Progenitor cell of endocrine pancreas (in vitro differentiated cells): ENCODE data around the gene PICK1. TPM values are rescaled to one million over a fixed set of nuclear protein-coding genes. Genes with fewer than 3 reads are reported as not detected.
"Not testable (repeated sequence)": the region's sequence is repeated elsewhere in the genome, so short reads cannot be mapped to it uniquely, and the experiment has no call there.

Experiments used
- DNase-seq: peaks from one replicate; pipeline ENCODE4 v3.0.0; 2021; ENCODE audit warnings: low spot score; ENCODE audit not compliant: unreplicated experiment
- H3K27ac Mint-ChIP-seq: 2 replicates; pipeline ENCODE4 v1.8.0; 2021; ENCODE audit warnings: mild to moderate bottlenecking, moderate library complexity, mixed read lengths
- H3K27me3 Mint-ChIP-seq: 2 replicates; pipeline ENCODE4 v1.8.0; 2021; ENCODE audit warnings: mixed read lengths
- H3K36me3 Mint-ChIP-seq: 2 replicates; pipeline ENCODE4 v1.8.0; 2022; ENCODE audit warnings: mixed read lengths; ENCODE audit not compliant: insufficient read depth
- H3K4me1 Mint-ChIP-seq: 2 replicates; pipeline ENCODE4 v1.8.0; 2021; ENCODE audit warnings: low read depth, mixed read lengths
- H3K4me3 Mint-ChIP-seq: 2 replicates; pipeline ENCODE4 v1.8.0; 2021; ENCODE audit warnings: low read depth, mild to moderate bottlenecking, moderate library complexity, mixed read lengths
- H3K9me3 Mint-ChIP-seq: 2 replicates; pipeline ENCODE4 v1.8.0; 2021; ENCODE audit warnings: low read depth, mixed read lengths
- total RNA-seq: library from RNA; stranded (reverse); gene quantifications from 2 replicates; pipeline ENCODE4 v1.2.1, GENCODE V29; 2021
- TF ChIP-seq, protein P1 (sequence below): fragments of 200-600 bp; sonication (generic); IDR thresholded peaks from one replicate; pipeline ENCODE4 v1.5.0; 2021; ENCODE audit warnings: antibody characterized with exemption, mild to moderate bottlenecking; ENCODE audit not compliant: unreplicated experiment

Gene PICK1
- total RNA-seq, 1 donor from 2014 or later, result 67.3 TPM

DNA sequence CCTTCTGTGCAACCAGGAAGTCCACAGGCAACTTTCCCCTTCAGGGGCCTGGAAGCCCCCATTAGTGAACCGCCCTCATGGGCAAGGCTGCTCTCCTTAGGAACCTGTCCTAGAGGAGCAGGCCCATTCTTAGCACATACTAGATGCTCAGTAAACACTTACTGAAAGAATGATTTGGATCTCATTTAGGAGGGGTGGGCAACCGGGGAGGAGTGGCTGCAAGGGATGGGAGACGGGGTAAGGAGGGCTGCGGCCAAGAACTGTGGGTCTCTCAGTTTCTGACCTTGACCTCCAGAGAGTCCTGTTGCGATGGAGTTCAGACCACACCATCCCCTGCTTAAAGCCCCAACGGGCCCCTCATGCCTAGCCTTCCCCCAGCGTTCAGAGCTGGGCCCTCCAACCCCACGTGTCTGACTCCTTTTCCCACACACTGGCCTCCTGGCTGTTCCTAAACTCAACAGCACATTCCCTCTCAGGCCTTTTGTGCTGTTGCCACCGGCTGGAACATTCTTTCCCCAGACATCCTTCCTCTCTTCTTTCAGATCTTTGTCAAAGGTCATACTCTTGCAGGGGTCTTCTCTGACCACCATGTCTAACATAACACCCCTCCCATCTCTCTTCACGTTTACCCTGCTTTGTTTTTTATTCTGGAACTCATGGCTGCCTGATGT, 20.7 kb upstream of the PICK1 start:
- H3K27ac Mint-ChIP-seq, result no peak overlapping the region
- H3K4me3 Mint-ChIP-seq, result no peak overlapping the region
- H3K36me3 Mint-ChIP-seq, result no peaks in the 10 kb centered on the region
- H3K4me1 Mint-ChIP-seq, result peaks cover 6% of the 10 kb centered on the region
- no peaks in the 10 kb centered on the region for H3K9me3 Mint-ChIP-seq
- H3K27me3 Mint-ChIP-seq, result peaks cover 6% of the 10 kb centered on the region
- TF ChIP-seq, protein P1, sequence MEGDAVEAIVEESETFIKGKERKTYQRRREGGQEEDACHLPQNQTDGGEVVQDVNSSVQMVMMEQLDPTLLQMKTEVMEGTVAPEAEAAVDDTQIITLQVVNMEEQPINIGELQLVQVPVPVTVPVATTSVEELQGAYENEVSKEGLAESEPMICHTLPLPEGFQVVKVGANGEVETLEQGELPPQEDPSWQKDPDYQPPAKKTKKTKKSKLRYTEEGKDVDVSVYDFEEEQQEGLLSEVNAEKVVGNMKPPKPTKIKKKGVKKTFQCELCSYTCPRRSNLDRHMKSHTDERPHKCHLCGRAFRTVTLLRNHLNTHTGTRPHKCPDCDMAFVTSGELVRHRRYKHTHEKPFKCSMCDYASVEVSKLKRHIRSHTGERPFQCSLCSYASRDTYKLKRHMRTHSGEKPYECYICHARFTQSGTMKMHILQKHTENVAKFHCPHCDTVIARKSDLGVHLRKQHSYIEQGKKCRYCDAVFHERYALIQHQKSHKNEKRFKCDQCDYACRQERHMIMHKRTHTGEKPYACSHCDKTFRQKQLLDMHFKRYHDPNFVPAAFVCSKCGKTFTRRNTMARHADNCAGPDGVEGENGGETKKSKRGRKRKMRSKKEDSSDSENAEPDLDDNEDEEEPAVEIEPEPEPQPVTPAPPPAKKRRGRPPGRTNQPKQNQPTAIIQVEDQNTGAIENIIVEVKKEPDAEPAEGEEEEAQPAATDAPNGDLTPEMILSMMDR, result no peak
- no peak for DNase-seq

DNA sequence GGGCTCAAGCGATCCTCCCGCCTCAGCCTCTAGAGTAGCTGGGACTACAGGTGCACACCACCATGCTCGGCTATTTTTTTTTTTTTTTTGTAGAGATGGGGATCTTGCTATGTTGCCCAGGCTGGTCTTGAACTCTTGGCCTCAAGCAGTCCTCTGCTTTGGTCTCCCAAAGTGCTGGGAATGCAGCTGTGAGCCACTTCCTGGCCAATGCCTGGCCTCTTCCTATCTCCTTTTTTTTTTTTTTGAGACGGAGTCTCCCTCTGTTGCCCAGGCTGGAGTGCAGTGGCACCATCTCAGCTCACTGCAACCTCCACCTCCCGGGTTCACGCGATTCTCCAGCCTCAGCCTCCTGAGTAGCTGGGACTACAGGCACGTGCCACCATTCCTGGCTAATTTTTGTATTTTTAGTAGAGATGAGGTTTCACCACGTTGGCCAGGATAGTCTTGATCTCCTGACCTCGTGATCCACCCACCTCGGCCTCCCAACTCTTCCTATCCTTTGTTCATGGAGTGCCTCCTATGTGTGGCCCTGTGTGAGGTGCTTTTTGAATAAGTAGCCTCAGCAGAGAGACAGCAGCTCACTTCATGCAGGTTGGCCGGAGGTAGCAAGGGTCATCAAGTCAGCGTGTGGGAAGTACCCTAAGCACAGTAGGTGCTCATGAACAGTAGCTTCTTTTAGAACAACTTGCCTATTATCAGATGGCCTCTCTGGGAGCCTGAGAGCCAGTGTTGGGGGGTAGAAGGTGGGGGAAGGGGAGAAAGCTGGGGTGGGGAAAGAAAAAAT, 19.6 kb upstream of the PICK1 start:
- H3K27me3 Mint-ChIP-seq, result peaks cover 16% of the 10 kb centered on the region
- not testable (repeated sequence) for H3K4me1 Mint-ChIP-seq, H3K4me3 Mint-ChIP-seq

GRCh38 chr22:38038426-38038825, 18.8 kb upstream of the PICK1 start:
- H3K36me3 Mint-ChIP-seq, result no peaks in the 10 kb centered on the region
- H3K27me3 Mint-ChIP-seq, result peaks cover 18% of the 10 kb centered on the region

More for the DNA sequence above, 19.6 kb upstream of the PICK1 start:
- not testable (repeated sequence) for H3K9me3 Mint-ChIP-seq, DNase-seq, H3K27ac Mint-ChIP-seq, H3K36me3 Mint-ChIP-seq

GRCh38 chr22:38038890-38039812, 18.1 kb upstream of the PICK1 start:
- H3K4me3 Mint-ChIP-seq, result no peak overlapping the region
- H3K27ac Mint-ChIP-seq, result no peak overlapping the region
- peaks cover 4% of the 10 kb centered on the region for H3K4me1 Mint-ChIP-seq

More at GRCh38 chr22:38038426-38038825, 18.8 kb upstream of the PICK1 start:
- Mint-ChIP-seq H3K9me3 (no peaks in the 10 kb centered on the region), H3K4me1 (peaks cover 6% of the 10 kb centered on the region), H3K27ac (no peak overlapping the region), H3K4me3 (no peak overlapping the region)
- DNase-seq, result no peak
- TF ChIP-seq, protein P1, result no peak

DNA sequence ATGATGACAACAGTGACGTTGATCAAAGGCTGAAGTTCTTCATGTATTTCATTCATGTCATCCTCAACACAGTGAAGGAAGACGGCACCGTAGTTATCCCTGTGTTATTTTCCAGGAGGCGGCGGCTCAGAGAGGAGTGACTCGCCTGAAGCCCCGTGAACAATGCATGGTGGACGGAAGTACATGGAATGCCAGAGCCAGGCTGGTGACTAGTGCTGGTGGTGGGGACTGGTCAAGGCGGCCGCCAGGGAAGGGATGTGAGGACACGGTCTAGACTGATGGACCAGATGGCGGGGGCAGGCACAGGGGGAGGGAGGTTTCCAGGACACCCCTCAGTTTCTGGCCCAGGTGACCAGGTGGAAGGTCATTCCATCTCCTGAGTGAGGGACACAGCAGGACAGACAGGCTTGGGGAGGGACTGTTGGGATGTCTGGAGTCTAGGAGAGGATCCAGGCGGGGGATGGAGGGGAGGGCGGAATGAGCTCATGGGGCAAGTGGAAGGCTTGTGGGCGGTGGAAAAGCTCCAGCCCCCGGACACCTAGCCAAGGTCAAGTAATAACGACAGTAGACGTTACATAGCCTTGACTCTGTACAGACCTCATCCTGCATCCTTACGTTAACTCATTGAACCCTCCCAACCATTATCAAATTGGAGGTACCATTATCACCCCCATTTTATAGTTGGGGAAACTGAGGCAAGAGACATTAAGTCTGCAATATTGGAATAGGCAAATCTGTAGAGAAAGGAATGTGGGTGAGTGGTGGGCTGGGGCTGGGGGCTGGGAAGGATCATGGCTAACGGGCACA, 16.0 kb upstream of the PICK1 start:
- Mint-ChIP-seq H3K4me3 (no peak overlapping the region), H3K27me3 (peaks cover 18% of the 10 kb centered on the region), H3K4me1 (no peaks in the 10 kb centered on the region), H3K9me3 (no peaks in the 10 kb centered on the region), H3K36me3 (no peaks in the 10 kb centered on the region), H3K27ac (peak overlapping the region; percentile 2)
- TF ChIP-seq, protein P1, result no peak
- DNase-seq, result no peak

More at GRCh38 chr22:38038890-38039812, 18.1 kb upstream of the PICK1 start:
- DNase-seq, result no peak
- Mint-ChIP-seq H3K36me3 (no peaks in the 10 kb centered on the region), H3K9me3 (no peaks in the 10 kb centered on the region), H3K27me3 (peaks cover 18% of the 10 kb centered on the region)
- TF ChIP-seq, protein P1, result no peak
